ENCODE results near the gene DOK1. TPM values are rescaled to one million over a fixed set of nuclear protein-coding genes. Genes with fewer than 3 reads are reported as not detected.

Gene DOK1
- polyA plus RNA-seq, 1 donor (not counting 4 experiments of a cell fraction or from before 2014, with no cell fraction given) = 0.97 TPM

- FAIRE-seq (no peak), DNase-seq (ENCODE audit: low read depth, low spot score) (no peak)
- H3K4me2 ChIP-seq (ENCODE audit: control insufficient read depth, extremely low read depth, insufficient read depth, low read depth, low read length) = no peak overlapping the region
- no peaks in the 10 kb centered on the region for H3K9me1 ChIP-seq (ENCODE audit: control insufficient read depth, extremely low read depth, insufficient read depth, low read length)
- H2AFZ ChIP-seq (ENCODE audit: control insufficient read depth, low read length) = no peak overlapping the region
- no peak for TF ChIP-seq EZH2 (IDR thresholded peaks at IDR 0.05; ENCODE audit: low read length)
- no peak for TF ChIP-seq CTCF (optimal IDR thresholded peaks at IDR 0.05 in 1 of 3, IDR thresholded peaks at IDR 0.05 in 1 of 3, conservative IDR thresholded peaks at IDR 0.05 in 1 of 3; ENCODE audit: extremely low read depth in 1 of 3, insufficient read depth in 2 of 3, low read length in 3 of 3)
- no peaks in the 10 kb centered on the region for H3K79me2 ChIP-seq (ENCODE audit: control insufficient read depth, insufficient read depth, low read length)
- H3K9me3 ChIP-seq (ENCODE audit: control insufficient read depth, low read depth, low read length) = no peaks in the 10 kb centered on the region
- dilution Hi-C loops (cut with MboI; ENCODE audit: extremely low pct_ligation_motif_present, low sequenced_read_pairs) = no loop called here
- H3K4me1 ChIP-seq (ENCODE audit: control insufficient read depth, extremely low read depth, insufficient read depth, low read length) = peaks cover 12% of the 10 kb centered on the region
- H3K9ac ChIP-seq (ENCODE audit: control insufficient read depth, extremely low read depth, insufficient read depth, low read length) = no peak overlapping the region
- no peak overlapping the region for H3K4me3 ChIP-seq (ENCODE audit: control insufficient read depth in 2 of 3, extremely low read depth in 1 of 3, insufficient read depth in 2 of 3, low read depth in 1 of 3, low read length in 3 of 3)
- H4K20me1 ChIP-seq (ENCODE audit: control insufficient read depth, extremely low read depth, insufficient read depth, low read length) = no peaks in the 10 kb centered on the region
- no peaks in the 10 kb centered on the region for H3K36me3 ChIP-seq (ENCODE audit: control insufficient read depth in 2 of 2, extremely low read depth in 1 of 2, insufficient read depth in 2 of 2, low read length in 2 of 2)
- no peak overlapping the region for H3K27ac ChIP-seq (ENCODE audit: control insufficient read depth, insufficient read depth, low read length)
- H3K27me3 ChIP-seq (ENCODE audit: control insufficient read depth, extremely low read depth, insufficient read depth, low read length) = peaks cover 16% of the 10 kb centered on the region
Observed at GRCh38 chr2:74551530-74551929, 3.0 kb upstream of the DOK1 start.

- no peak overlapping the region for H3K27ac ChIP-seq (ENCODE audit: control insufficient read depth, insufficient read depth, low read length)
- H3K9me3 ChIP-seq (ENCODE audit: control insufficient read depth, low read depth, low read length) = no peaks in the 10 kb centered on the region
- peaks cover 12% of the 10 kb centered on the region for H3K4me1 ChIP-seq (ENCODE audit: control insufficient read depth, extremely low read depth, insufficient read depth, low read length)
- no peak overlapping the region for H3K9ac ChIP-seq (ENCODE audit: control insufficient read depth, extremely low read depth, insufficient read depth, low read length)
- no peak for DNase-seq (ENCODE audit: low read depth, low spot score)
- no peaks in the 10 kb centered on the region for H3K79me2 ChIP-seq (ENCODE audit: control insufficient read depth, insufficient read depth, low read length)
- dilution Hi-C loops (cut with MboI; ENCODE audit: extremely low pct_ligation_motif_present, low sequenced_read_pairs) = no loop called here
- no peak overlapping the region for H2AFZ ChIP-seq (ENCODE audit: control insufficient read depth, low read length)
- FAIRE-seq = no peak
- no peak overlapping the region for H3K4me3 ChIP-seq (ENCODE audit: control insufficient read depth in 2 of 3, extremely low read depth in 1 of 3, insufficient read depth in 2 of 3, low read depth in 1 of 3, low read length in 3 of 3)
- no peaks in the 10 kb centered on the region for H3K9me1 ChIP-seq (ENCODE audit: control insufficient read depth, extremely low read depth, insufficient read depth, low read length)
- H4K20me1 ChIP-seq (ENCODE audit: control insufficient read depth, extremely low read depth, insufficient read depth, low read length) = no peaks in the 10 kb centered on the region
- no peaks in the 10 kb centered on the region for H3K36me3 ChIP-seq (ENCODE audit: control insufficient read depth in 2 of 2, extremely low read depth in 1 of 2, insufficient read depth in 2 of 2, low read length in 2 of 2)
- no peak overlapping the region for H3K4me2 ChIP-seq (ENCODE audit: control insufficient read depth, extremely low read depth, insufficient read depth, low read depth, low read length)
- no peak for TF ChIP-seq CTCF (optimal IDR thresholded peaks at IDR 0.05 in 1 of 3, IDR thresholded peaks at IDR 0.05 in 1 of 3, conservative IDR thresholded peaks at IDR 0.05 in 1 of 3; ENCODE audit: extremely low read depth in 1 of 3, insufficient read depth in 2 of 3, low read length in 3 of 3)
- no peak for TF ChIP-seq EZH2 (IDR thresholded peaks at IDR 0.05; ENCODE audit: low read length)
- peaks cover 16% of the 10 kb centered on the region for H3K27me3 ChIP-seq (ENCODE audit: control insufficient read depth, extremely low read depth, insufficient read depth, low read length)
Observed at GRCh38 chr2:74551942-74552913, 2.3 kb upstream of the DOK1 start.
